Breast epithelium (tissue), 4 donors: ENCODE measurements around the gene NTRK2. TPM values are rescaled to one million over a fixed set of nuclear protein-coding genes. Genes with fewer than 3 reads are reported as not detected.
A peak's percentile ranks its signal among the peaks of the same experiment; 100 is the strongest.

Experiments
- DNase-seq, 2 donors: peaks; one replicate each; pipeline ENCODE4 v3.0.0-alpha.2; 2019; ENCODE audit warnings: low spot score in 2 of 2
- H3K27ac ChIP-seq, 2 donors: fragments of 200-600 bp; sonication (generic) in 1 of 2; one replicate each; pipeline ENCODE4 v1.5.1; 2016 to 2019; ENCODE audit warnings: mild to moderate bottlenecking in 1 of 2
- H3K27me3 ChIP-seq, 2 donors: fragments of 200-600 bp; sonication (generic) in 1 of 2; one replicate each; pipeline versions ENCODE4 v1.5.1 to v1.6.0; 2017 to 2019; ENCODE audit warnings: control low read depth in 1 of 2, mild to moderate bottlenecking in 1 of 2
- H3K36me3 ChIP-seq: fragments of 200-600 bp; one replicate; pipeline ENCODE4 v1.5.1; 2019
- H3K4me1 ChIP-seq, 2 donors: fragments of 200-600 bp; sonication (generic); one replicate each; pipeline ENCODE4 v1.5.1; 2016 to 2019; ENCODE audit warnings: control low read depth in 1 of 2
- H3K4me3 ChIP-seq, 3 donors: fragments of 200-600 bp; sonication (generic); 1 replicate in 2 of 3; 2 replicates in 1 of 3; pipeline ENCODE4 v1.5.1; 2016 to 2019; ENCODE audit warnings: mild to moderate bottlenecking in 3 of 3, moderate library complexity in 2 of 3
- H3K9me3 ChIP-seq, 2 donors: fragments of 200-600 bp; sonication (generic) in 1 of 2; one replicate each; pipeline ENCODE4 v1.5.1; 2016 to 2019; ENCODE audit warnings: control low read depth in 1 of 2
- POLR2A ChIP-seq: fragments of 450-650 bp; IDR thresholded peaks from one replicate; pipeline ENCODE4 v1.6.1; 2016; ENCODE audit warnings: antibody characterized with exemption, mild to moderate bottlenecking, moderate library complexity
- POLR2AphosphoS5 ChIP-seq, 3 donors: sonication (generic); formaldehyde crosslinking; IDR thresholded peaks; one replicate each; pipeline ENCODE4 v1.6.1; 2017; ENCODE audit warnings: antibody characterized with exemption in 3 of 3
- intact Hi-C: fragments of 100-400 bp; cut with DNase I; formaldehyde crosslinking; loops from one replicate; pipeline ENCODE4 v1.15.1; 2023; ENCODE audit warnings: low total_unique reads
- total RNA-seq, 3 donors: library from RNA; depleted of rRNA; stranded (reverse); fragments of >200 nt; gene quantifications; one replicate each; pipeline ENCODE4 v1.1.0, GENCODE V29; 2016
- TF ChIP-seq, protein P1 (sequence below), 3 donors: fragments of 450-650 bp; IDR thresholded peaks; one replicate each; pipeline ENCODE4 v1.5.1; 2016 to 2017; ENCODE audit warnings: antibody characterized with exemption in 3 of 3, mild to moderate bottlenecking in 3 of 3, moderate library complexity in 3 of 3

The NTRK2 gene
- total RNA-seq, 3 donors from 2014 or later = 25.9 to 134 (median 112) TPM

- H3K27ac ChIP-seq = peak overlapping the region in 1 of 2 donors; percentile 1
- TF ChIP-seq POLR2AphosphoS5 (IDR thresholded peaks at IDR 0.05) (no peak), POLR2A (no peak)
- TF ChIP-seq, protein P1, sequence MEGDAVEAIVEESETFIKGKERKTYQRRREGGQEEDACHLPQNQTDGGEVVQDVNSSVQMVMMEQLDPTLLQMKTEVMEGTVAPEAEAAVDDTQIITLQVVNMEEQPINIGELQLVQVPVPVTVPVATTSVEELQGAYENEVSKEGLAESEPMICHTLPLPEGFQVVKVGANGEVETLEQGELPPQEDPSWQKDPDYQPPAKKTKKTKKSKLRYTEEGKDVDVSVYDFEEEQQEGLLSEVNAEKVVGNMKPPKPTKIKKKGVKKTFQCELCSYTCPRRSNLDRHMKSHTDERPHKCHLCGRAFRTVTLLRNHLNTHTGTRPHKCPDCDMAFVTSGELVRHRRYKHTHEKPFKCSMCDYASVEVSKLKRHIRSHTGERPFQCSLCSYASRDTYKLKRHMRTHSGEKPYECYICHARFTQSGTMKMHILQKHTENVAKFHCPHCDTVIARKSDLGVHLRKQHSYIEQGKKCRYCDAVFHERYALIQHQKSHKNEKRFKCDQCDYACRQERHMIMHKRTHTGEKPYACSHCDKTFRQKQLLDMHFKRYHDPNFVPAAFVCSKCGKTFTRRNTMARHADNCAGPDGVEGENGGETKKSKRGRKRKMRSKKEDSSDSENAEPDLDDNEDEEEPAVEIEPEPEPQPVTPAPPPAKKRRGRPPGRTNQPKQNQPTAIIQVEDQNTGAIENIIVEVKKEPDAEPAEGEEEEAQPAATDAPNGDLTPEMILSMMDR (IDR thresholded peaks at IDR 0.05) = no peak
- no peaks in the 10 kb centered on the region for H3K9me3 ChIP-seq
- H3K27me3 ChIP-seq = no peaks in the 10 kb centered on the region
- DNase-seq = no peak
- H3K4me3 ChIP-seq = no peak overlapping the region
- H3K4me1 ChIP-seq = no peaks in the 10 kb centered on the region
- H3K36me3 ChIP-seq = no peaks in the 10 kb centered on the region
- intact Hi-C loops = no loop called here
Measured at GRCh38 chr9:84796404-84796803, 126.9 kb downstream of the NTRK2 start.

DNA sequence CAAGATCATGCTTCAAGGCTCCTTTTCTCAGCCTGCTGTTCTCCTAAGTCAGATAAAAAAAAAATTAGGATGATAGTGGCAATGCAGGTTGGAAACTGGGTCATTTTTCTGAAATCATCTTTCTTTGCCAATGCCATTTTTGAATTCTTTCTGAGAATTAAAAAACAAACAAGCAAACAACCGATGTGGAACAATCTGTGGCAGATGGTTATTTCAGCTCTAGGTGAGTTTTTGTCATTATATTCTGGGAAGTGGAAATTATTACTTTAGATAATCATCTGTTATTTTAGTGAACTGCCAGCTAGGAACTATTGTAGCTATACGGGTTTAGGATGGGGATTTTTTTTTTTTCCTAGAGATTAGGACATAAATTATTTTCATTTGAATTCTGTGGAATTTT lies 129.7 kb downstream of the NTRK2 start:
- TF ChIP-seq POLR2AphosphoS5 (IDR thresholded peaks at IDR 0.05) (no peak), POLR2A (no peak)
- TF ChIP-seq, protein P1 (IDR thresholded peaks at IDR 0.05) = no peak
- DNase-seq = no peak
- H3K9me3 ChIP-seq = no peaks in the 10 kb centered on the region
- H3K27ac ChIP-seq = no peak overlapping the region
- no peaks in the 10 kb centered on the region for H3K36me3 ChIP-seq
- no peaks in the 10 kb centered on the region for H3K27me3 ChIP-seq
- no peaks in the 10 kb centered on the region for H3K4me1 ChIP-seq
- intact Hi-C loops = no loop called here
- no peak overlapping the region for H3K4me3 ChIP-seq

GRCh38 chr9:84804951-84805694 lies 135.6 kb downstream of the NTRK2 start:
- H3K9me3 ChIP-seq = no peaks in the 10 kb centered on the region
- H3K27me3 ChIP-seq = no peaks in the 10 kb centered on the region
- H3K4me3 ChIP-seq = peak overlapping the region in 1 of 3 donors; percentile 17
- H3K27ac ChIP-seq = peak overlapping the region; percentile 37 to 49
- H3K36me3 ChIP-seq = no peaks in the 10 kb centered on the region
- no peaks in the 10 kb centered on the region for H3K4me1 ChIP-seq
- DNase-seq = no peak
- TF ChIP-seq, protein P1 (IDR thresholded peaks at IDR 0.05) = no peak
- no peak for TF ChIP-seq POLR2AphosphoS5 (IDR thresholded peaks at IDR 0.05)
- no peak for TF ChIP-seq POLR2A
- intact Hi-C loops = no loop called here

DNA sequence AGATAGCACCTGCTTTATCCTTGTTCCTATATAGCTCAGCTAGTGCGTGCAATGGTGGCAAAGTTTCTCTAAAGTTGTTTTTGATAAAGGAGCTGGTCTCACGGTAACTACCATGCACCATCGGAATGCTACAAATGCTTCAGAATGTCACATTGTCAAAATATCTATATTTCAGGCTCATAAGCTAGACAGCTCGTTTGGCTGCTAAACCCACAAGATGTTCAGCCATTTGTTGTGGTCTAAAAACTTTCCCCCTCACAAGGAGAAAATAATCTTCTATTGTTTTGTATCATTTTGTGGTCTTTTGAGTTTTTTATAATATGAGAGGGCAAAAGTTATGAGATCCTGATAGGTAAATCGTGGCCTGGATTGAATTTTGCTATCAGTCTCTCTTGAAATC lies 137.9 kb downstream of the NTRK2 start:
- no peak overlapping the region for H3K4me3 ChIP-seq
- no peaks in the 10 kb centered on the region for H3K36me3 ChIP-seq
- TF ChIP-seq POLR2AphosphoS5 (IDR thresholded peaks at IDR 0.05) (no peak), POLR2A (no peak)
- TF ChIP-seq, protein P1 (IDR thresholded peaks at IDR 0.05) = no peak
- H3K27ac ChIP-seq = no peak overlapping the region
- H3K27me3 ChIP-seq = no peaks in the 10 kb centered on the region
- intact Hi-C loops = no loop called here
- no peak for DNase-seq
- no peaks in the 10 kb centered on the region for H3K4me1 ChIP-seq
- H3K9me3 ChIP-seq = no peaks in the 10 kb centered on the region

GRCh38 chr9:84807870-84808390 lies 138.4 kb downstream of the NTRK2 start:
- Histone ChIP-seq H3K27ac (peak overlapping the region in 1 of 2 donors; percentile 5), H3K4me3 (no peak overlapping the region), H3K36me3 (no peaks in the 10 kb centered on the region), H3K27me3 (no peaks in the 10 kb centered on the region), H3K4me1 (no peaks in the 10 kb centered on the region), H3K9me3 (no peaks in the 10 kb centered on the region)
- DNase-seq = no peak
- intact Hi-C loops = no loop called here
- TF ChIP-seq POLR2AphosphoS5 (IDR thresholded peaks at IDR 0.05) (no peak), POLR2A (no peak)
- TF ChIP-seq, protein P1 (IDR thresholded peaks at IDR 0.05) = no peak
